HG03565 (cell line): ENCODE measurements around the gene GID4.

ENCODE experiments used
- ATAC-seq: cut with Tn5 transposase; IDR thresholded peaks from one replicate; pipeline ENCODE4 v1.9.1; 2021; ENCODE audit warnings: mild to moderate bottlenecking, moderate library complexity; ENCODE audit not compliant: unreplicated experiment

GID4 gene

GRCh38 chr17:18099516-18099915 is 60.3 kb downstream of the GID4 start:
- ATAC-seq = no peak

DNA sequence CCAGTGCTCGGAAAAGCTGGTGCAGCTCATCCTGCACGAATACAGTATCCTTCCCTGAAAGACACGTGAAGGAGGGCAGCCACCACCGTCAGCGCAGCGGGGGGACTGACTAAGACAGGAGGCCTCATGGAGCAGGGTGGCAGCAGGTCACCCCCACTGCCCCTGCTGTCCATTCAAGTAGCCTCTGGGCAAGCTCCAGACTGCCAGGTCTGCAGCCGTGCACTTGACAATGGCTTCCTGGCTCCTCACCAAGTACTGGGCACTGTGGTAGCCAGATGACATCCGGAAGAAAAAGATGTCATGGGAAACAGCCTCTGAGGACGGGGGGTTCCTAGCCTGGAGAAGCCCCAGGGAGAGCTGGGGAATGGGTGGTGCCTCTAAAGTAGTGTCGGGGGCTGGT is 61.4 kb downstream of the GID4 start:
- ATAC-seq = no peak

- no peak for ATAC-seq
These were observed 62.6 kb downstream of the GID4 start for GRCh38 chr17:18101828-18102227.

DNA sequence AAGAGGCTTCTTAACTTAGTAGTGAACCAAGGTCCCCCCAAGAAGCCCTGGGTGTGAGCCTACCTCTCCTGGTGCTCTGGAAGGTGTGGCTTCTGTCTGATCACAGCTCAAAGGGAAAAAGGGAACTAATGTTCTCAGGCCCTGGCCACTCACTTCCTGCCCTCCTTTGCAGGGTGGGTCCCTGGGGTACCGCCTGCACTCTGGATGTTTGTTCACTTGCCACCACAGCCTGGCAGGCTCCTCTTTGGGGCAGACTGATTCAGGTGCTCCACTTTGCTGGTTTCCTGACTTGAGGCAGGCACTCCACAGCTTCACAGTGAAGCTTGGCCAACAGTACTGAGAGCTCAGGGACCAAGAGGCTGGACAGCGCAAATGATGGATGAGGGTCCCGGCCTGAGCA is 63.4 kb downstream of the GID4 start:
- ATAC-seq = no peak

GRCh38 chr17:18105027-18105426 is 65.8 kb downstream of the GID4 start:
- no peak for ATAC-seq

- ATAC-seq = no peak
These were observed 66.4 kb downstream of the GID4 start for GRCh38 chr17:18105595-18105994.

- no peak for ATAC-seq
These were observed 67.0 kb downstream of the GID4 start for GRCh38 chr17:18106211-18106610.

- ATAC-seq = no peak
These were observed 68.0 kb downstream of the GID4 start for GRCh38 chr17:18107061-18107790.

DNA sequence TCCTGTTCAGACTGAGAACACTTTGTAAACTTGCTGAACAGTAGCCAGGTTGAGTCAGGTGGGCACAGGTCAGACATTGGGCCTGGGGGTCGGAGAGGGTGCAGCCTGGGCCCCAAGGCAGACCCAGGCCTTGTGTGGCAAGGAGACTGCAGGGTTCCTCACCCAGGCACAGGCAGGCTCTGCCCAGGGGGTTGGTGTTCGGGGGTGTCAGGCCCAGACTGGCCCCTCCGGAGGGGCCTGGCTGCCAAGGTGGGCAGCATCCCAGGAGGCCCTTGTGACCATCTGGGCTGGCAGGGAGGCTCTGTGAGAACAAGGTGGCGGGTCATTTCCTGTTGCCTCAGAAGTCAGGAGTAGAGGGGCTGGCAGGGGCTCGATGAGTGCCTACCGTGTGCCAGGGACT is 68.8 kb downstream of the GID4 start:
- no peak for ATAC-seq

- no peak for ATAC-seq
These were observed 69.4 kb downstream of the GID4 start, which contains the start of gene MYO15A for GRCh38 chr17:18108401-18109312. Gene MYO15A (plus strand): TSS chr17:18108756. CDS start chr17:18118801, 10,045 bp downstream.

- ATAC-seq = no peak
These were observed 70.8 kb downstream of the GID4 start for GRCh38 chr17:18109935-18110485.

DNA sequence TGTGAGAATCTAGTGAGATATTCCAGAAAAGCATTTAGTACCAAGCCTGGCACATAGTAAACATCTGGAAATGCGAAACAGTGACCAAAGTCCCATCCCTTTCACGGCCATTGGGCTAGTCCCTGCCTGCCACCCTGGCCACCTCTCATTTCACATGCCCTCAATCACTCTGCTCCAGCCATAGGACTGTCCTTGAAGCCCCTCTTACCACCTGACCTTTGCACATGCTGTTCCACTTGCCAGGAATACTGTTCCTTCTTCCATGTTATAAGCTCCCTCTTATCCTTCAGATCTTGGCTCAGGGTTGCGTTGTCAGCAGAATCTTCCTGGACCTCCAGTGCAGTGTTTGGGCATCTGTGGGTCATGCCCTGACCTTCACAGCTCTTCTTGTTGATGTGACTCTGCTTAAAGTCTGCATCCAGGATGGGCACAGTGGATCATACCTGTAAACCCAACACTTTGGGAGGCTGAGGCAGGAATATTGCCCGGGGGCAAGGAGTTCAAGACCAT is 71.5 kb downstream of the GID4 start:
- no peak for ATAC-seq

DNA sequence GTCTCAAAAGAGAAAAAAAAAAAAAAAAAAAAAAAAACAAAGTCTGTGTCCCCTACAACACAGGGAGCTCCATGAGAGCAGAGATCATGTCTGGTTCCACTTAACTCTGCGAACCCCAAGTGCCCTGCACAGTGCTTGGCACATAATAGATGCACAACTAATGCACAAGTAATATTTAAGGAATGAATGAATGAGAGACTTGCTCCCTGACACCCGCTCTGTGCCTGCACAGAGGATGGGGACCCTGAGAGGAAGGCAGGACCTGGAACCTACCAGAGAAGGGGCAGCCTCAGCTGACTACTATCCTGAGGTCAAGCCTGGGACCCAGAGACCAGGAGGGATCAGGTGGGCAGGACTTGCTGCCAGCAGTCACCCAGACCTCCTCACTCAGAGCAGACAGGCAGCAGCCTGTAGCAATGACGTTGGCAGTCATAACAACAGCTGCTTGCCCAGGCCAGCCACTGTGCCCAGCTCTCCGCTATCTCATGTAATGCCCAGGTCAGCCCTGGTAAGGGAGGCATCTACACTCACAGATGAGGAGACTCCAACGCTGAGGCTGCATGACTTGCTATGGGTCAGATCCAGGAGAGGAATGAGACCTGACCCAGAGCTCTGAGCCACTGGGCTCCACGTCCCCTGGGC is 72.2 kb downstream of the GID4 start:
- ATAC-seq = no peak

DNA sequence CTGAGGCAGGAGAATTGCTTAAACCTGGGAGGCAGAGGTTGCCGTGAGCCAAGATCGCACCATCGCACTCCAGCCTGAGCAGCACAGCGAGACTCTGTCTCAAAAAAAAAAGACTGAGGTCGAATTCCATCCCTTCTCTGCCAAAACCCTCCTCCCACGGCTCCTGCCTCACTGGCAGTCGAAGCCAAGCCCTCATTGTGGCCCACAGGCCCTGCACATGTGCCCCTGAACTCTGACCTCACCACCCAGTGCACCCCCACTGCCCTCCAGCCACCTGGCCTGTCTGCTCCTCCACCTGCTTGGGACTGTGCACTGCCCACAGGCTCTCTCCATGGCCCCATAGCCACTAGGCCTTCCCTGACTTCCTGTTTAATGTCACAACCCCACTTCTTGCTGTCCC is 76.3 kb downstream of the GID4 start:
- no peak for ATAC-seq

- ATAC-seq = no peak
These were observed 76.9 kb downstream of the GID4 start for GRCh38 chr17:18116078-18116477.

DNA sequence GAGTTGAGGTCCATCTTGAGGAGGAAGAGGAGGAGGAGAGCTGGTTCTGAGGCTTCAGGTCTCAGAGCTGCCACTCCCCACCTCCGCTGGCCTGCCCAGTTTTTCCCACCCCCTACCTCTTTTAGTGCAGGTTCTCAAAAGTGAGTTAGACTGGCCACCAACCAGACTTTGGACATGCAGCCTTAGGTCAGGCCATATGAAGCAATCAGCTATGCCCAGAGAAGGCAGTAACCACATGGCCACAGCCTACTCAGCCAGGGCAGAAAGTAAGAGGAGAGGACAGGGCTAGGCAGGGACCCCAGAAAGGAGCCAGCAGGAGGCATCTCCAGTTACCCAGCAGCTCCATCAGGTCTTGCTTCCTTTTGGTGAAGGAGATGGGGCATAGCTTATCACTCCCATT is 78.3 kb downstream of the GID4 start:
- no peak for ATAC-seq
